Inflammatory macrophage (primary cell): ENCODE results near the gene EFHD2.
"Not testable (repeated sequence)": the region's sequence is repeated elsewhere in the genome, so short reads cannot be mapped to it uniquely, and the experiment has no call there.

ENCODE experiments used
- DNase-seq, 2 donors: peaks; one replicate each; pipeline ENCODE4 v3.0.0-alpha.2; 2020 to 2022

The EFHD2 gene

DNA sequence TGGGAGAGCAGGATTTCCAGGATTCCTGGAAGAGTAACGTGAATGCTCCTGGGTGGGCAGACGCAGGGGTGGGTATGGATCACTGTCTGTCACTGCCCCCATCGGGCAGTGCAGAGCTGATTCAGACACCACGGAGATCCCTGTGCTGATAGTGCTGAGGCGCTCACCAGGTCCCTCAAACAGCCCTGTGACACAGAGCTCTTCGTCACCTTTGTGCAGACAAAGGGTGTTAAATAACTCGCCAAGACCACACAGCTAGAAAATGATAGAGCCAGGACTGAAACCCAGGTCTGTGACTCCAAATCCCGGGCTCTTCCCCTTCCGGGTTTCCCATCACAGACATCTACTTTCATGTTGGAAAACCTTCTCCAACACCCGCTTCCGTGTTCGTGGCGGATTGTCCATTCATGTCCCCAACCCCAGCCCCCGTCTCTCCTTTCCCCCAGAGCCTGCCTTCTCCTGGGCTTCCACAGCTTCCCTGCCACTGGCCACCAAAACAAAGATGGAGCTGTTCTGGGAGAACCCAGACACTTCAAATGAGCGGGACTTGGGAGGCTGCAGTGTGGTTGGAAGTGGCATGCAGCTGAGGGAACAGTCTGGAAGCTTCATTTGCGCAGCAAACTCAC lies 2.6 kb downstream of the EFHD2 start:
- peak in 1 of 2 donors; percentile 27 for DNase-seq

DNA sequence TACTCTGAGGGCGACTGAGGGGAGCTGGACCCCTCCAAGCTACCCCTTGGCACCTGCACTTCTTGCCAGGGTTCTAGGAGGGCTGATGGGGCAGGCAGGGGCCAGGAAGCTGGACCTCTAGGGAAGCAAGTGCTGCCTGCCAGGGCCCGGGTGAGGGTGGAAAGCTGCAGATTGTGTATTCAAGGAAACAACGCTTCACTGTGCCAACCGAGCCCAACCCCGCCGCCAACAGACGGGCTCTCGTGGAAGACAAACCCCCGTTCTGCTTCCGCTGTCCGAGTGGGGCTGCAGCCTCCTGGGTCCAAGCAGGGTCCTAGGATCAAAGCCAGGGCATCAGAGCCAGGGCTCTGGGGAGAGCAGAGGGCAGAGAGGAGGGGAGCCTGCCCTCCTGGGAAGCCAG lies 3.2 kb downstream of the EFHD2 start:
- DNase-seq: no peak

DNA sequence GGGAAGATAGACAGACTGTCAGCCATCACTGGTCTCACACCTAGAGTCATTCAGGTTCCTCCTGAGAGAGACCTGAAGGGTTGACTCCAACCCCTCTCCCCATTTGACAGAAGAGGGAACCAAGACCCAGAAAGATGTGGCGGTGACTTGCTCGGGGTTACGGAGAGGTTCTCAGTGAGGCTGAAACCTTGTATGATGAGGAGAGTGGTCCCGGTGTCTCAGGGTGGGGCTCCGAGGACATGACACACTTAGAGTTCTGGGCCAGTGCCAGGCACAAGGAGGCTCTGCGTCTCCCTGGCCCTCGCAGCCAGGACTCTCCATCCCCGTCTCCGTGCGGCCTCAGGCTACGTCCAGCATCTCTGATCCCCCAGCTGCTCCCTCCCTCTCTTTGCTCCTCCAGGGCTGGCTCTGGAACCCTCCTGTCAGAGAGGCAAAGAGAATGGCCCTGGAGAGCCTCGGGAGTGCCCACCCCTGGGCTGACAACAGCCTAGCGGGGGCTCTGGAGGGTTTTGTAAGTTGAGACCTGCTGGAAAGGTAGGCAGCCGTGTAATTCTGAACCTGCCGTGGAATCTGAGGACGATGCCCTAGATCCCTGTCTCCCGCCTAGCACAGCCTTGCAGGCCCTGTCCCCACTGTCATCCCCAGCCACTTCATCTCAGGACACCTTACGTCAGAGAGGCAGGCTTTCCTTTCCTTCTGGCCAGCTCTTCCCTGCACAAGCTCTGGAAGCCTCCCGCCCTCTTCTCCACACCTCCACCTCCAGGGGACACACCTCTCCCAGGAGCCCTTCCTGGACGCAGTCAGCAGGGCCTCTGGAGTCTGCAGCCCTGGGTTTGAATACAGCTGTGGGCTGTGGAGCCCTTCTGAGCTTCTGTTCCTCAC lies 4.1 kb downstream of the EFHD2 start:
- no peak for DNase-seq

DNA sequence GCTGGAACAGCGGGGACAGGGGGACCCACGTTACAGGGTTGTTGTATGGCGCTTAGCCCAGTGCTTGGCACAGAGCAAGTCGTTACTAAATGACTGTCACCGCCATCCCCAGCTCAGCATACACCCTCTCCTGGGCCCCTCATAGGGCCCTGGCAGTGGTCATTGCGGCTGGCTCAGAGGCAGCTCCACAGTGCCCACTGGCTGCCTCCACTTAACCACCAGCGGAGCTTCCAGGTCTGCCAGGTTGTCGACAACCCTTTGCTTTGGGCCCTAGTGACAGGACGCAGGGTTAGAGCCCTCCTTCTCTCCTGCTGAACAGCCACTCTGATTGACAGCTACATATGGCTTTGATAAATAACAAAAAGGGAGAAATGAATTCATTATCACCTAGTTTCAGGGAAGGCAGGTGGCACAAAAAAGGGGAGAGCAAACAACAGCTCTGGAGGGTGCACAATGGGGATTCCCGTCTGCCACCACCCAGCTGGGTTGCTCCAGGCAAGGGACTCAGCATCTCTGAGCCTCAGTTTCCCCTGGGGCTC lies 4.8 kb downstream of the EFHD2 start:
- no peak for DNase-seq

DNA sequence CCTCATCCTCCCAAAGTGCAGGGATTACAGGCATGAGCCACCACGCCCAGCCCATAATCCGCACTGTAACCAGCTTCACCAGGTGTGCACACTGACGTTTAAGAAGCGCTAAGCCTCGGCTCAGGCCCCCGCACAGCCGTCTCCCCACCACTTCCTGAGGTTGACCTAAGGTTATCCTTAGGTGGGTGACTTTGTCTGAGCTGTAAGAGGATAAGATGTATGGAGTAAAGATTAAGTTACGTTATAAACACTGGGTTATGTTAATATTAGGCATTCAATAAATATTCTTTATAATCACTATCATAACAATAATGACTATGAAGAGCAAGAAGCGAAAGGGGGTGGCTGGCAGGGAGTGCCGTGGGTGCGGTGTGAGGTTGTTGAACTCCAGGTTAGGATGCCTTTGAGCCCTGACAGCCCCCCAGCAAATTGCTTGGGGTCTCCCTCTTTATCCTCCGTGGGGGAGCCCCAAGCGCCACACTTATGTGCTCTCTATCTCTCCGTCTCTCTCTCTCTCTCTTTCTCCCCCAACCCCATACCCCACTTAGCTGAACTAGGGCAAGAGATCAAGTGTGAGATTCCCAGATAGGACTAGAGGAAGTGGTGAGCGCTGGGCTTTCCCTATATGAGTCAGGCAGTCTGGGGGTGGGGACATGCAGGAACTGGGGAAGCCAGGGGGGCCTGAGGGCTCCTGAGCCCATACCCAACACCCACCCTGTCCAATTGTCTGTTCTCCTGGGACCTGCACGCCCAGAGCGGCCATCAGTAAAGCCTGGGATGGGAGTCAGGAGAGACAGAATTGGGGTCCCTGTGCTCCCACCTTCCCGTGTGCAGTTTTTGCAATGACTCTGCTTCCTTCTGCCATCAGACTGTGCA lies 7.6 kb downstream of the EFHD2 start:
- peak; percentile 75 to 89 for DNase-seq

DNA sequence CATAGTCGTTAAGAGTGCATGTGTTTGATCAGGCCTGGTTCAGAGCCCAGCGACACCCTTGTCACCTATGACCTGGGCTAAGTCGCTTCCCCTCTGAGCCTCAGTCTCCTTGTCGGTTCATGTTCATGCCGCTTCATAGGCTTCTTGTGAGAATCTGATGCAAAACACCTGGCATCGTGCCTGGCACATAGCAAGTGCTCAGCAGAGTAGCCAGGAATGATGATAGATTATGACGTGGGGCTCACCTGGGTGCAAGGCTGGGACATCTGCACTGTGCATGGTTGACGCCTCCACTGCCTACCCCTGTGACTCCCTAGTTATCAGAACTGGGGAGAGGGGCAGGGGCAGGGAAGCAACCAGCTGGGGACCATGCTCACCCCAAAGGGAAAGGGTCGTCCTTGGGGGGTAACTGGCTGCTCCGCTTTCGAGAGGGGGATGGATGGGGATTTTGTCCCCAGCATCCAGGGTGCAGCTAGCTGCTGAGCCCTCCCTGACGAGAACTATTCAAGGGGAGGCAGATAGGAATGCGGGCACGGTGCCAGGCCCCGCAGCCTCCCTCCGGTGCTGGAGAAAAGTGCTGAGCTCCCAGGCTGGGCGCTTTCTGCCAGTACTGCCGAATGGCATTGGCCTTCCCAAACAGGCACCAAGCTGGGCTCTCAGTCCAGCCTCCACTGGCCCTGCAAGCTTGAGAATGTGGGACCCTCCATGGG lies 9.3 kb downstream of the EFHD2 start:
- DNase-seq: no peak

DNA sequence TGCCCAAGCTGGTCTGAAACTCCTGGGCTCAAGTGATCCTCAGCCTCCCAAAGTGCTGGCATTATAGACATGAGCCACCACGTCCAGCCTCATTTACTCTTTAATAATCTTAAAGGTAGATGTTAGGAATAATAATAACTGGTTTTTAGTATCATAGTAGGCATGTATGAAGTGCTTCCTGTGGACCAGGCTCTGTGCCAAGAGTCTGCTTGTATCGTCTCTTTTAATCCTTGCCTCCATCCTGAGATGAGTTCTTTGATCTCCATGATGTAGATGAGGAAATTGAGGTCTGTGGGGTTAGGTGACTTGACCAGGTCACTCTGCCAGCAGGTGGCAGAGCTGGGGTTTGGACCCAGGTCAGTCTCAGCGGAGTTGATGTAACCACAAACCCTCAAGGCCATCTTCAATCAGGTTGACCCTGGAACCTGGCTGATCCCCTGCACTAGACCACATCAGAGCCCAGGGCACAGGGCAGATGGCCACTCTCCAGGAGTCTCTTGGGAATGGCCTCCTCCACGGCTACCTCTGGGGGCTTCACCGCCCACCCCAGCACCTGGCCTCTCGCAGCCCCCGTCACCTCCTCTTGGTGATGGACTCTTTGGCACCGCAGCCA lies 11.3 kb downstream of the EFHD2 start:
- DNase-seq: no peak

DNA sequence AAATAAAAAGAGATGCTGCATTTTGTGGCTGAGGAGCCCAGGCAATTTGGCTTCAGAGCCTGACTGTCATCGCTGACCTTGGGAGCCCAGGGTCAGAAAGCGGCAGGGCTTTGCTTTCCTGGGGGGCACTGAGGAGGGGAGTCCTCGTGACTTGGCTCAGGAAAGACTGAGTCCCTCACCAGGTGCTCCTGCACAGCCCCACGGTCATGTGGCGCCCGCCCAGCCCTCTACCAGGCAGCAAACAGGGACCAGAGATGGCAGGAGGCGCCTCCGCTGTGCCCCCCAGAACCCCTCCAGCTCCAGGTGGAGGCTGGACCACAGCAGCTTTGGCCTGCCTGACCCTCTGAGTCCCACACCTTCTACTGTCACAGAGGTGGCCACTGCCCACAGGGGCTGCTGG lies 13.2 kb downstream of the EFHD2 start:
- DNase-seq: no peak

DNA sequence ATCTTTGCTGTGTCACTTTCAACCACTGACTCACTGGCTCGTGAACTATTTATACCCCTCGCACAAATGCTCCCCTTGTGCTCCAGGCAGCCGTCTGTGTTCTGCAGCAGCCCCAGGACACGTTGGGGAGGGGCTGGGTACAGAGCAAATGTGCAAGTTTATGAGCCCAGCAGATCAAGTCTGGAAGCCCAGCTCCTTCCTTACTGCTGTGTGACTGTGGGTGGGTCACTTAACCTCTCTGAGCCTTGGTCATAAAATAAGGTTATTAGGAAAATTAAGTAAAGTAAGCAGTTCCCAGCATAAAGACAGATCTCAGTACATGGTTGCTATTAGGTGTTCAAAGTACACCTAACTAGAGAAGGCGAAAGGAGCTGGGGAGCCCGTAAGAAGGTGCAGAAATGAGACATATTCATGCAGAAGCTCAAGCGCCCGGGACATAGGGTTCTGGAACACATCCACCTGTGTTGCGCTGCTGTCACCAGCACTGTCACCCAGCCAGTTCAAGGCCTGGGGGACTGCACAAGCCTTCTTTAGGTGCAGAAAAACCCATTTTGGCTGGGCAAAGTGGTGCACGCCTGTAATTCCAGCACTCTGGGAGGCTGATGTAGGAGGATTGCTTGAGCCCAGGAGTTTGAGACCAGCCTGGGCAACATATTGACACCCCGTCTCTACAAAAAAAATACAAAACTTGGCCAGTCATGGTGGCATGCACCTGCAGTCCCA lies 13.8 kb downstream of the EFHD2 start:
- DNase-seq: no peak

DNA sequence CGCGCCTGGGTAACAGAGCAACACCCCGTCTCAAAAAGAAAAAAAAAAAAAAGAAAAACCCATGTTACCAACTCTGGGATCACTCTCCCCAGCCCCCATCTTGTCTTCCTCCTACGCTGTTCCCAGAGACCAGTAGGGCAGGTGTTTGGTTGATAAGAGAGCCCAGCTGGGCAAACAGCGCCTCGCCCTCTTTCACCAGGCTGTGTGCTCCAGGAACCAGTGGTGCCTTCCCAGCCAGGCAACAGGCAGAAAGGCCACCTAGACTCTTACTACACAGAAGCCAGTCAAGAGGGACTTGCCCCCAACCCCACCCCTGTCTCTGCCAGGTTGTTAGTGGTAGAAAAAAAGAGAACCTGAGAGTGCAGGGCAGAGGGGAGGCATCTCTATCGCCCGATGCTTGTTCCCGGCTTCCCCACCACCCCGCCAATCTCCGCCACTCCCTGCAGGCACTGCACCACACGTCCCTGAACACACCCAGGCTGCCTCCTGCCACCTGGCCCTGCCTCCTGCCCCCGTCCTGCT lies 14.5 kb downstream of the EFHD2 start:
- DNase-seq: no peak

DNA sequence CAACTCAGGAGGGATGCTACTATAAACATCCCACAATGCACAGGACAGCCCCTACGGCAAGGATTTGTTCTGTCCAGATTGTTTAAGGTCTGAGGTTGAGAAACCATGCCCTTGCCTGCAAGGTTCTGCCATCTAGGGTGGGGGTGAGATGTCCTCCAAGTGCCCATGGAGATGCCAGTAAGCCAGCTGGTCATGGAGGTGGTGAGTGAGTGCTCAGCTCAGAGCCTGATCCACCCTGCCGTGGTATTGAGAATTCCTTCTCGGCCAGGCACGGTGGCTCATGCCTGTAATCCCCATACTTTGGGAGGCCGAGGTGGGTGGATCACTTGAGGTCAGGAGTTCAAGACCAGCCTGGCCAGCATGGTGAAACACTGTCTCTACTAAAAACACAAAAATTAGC lies 15.3 kb downstream of the EFHD2 start:
- DNase-seq: no peak

DNA sequence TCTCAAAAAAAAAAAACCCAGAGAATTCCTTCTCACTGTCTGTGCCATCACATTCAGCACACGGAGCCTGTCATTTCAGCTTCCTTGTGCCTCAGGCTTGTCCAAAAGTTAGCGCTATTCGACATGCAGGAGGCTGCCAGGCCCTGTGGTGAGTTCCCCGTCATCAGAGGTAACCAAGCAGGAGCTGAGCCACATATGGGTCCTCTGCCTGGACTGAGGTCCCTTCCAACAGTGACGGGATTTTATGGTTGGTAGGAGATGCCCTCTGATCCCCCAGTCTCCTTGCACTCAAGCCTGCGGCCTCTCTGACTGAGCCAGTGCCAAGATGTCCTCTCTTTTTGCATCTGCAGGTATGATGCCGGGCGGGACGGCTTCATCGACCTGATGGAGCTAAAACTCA lies 15.8 kb downstream of the EFHD2 start:
- no peak for DNase-seq

DNA sequence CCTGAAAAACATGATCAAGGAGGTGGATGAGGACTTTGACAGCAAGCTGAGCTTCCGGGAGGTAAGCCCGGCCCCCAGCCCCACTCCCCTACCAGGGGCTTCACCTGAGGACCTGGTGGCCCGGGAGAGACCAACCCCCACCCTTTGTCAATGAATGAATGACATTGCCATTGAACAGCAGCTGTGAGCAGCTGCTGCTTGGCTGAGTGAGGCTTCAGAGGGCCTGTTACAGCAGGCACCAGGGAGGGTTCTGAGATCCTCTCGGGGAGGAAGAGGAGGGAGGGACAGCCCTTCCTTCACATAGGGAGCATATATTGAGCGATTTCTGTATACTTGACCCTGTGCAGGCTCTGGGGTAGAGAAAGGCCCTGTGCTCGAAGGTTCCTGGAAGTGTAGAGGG lies 16.3 kb downstream of the EFHD2 start:
- no peak for DNase-seq

DNA sequence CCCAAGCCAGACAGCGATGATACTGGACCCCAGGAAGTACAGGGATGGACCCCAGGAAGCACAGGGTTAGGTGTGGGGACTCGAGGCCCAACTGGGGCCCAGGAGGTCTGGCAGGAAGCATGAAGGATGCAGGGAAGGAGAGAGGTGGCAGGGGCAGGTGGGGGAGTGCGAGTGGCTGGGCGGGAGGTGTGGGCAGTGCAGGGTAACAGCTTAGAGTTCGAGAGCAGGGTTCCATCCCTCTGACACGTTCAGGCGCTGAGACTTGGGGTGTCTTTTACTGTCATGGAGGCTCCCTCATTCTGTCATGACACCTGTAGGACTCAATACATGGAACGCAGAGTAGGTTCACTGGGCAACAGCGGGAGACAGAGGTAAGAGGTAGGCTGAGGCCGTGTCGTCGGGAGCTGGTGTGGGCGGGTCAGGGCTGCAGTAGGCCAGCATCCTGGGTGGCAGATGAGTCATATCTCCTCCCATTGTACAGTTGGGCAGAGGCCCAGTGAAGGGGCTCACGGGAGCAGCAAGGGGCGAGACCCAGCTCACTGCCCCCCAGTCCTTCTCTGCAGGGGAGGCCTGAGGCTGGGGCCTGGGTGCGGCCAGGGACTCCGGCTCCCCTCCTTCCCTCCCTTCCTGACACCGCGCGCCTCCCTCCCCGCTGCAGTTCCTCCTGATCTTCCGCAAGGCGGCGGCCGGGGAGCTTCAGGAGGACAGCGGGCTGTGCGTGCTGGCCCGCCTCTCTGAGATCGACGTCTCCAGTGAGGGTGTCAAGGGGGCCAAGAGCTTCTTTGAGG lies 17.0 kb downstream of the EFHD2 start:
- DNase-seq: peak in 1 of 2 donors; percentile 23

DNA sequence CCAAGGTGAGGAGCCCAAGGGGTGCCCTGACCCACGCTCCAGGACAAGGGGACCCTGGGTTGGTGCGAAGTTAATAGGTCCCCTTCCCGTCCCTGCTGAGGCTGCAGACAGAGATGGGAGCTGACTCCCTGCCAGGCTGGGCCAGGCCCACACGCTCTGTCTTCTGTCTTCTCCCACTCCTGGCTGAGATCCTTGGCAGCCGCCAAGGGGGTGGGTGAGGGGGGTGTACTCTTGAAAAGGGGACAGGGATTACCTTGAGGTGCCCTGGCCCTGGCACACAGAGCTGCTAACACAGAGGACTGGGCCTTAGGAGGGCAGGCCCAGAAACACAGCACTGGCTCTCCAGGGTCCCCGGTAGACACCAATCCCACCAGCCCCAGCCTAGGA lies 17.6 kb downstream of the EFHD2 start:
- DNase-seq: no peak

DNA sequence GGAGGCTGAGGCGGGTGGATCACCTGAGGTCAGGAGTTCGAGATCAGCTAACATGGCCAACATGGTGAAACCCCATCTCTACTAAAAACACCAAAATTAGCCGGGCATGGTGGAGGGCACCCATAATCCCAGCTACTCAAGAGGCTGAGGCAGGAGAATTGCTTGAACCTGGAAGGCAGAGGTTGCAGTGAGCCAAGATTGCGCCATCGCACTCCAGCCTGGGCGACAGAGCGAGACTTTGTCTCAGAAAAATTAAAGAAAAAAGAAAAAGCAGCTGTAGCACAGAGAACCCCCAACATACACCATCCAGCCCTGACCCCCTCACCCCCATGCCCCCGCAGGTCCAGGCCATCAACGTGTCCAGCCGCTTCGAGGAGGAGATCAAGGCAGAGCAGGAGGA lies 18.6 kb downstream of the EFHD2 start:
- not testable (repeated sequence) for DNase-seq

DNA sequence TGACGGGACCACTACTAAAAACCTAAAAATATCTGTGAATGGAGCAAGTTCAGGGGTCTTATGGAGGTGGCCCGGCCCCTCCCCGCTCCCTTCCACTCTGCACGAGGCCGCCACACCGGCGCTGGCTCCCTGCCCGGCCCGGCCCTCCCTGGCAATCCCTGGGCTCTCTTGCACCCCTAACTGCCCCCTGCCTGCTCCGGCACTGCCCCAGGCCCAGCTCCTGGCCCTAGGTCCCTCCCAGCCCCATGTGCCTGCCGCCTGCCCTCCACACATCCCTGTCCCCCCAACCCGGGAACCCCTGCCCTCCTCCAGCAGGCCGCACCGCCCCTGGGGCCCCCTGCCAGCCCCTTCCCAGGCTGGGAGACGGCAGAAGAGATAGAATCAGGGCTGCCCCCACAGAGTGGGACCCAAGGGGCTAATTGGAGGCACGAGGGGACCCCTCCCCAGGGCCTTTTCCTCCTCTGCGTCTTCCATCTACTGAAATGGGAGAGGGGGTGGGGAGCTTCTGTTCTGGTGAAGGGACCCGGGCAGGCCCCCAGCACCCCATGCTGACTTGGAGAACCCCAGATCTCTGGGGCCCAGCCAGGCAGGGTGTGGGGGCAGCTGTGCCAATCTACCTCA lies 19.2 kb downstream of the EFHD2 start:
- DNase-seq: no peak

DNA sequence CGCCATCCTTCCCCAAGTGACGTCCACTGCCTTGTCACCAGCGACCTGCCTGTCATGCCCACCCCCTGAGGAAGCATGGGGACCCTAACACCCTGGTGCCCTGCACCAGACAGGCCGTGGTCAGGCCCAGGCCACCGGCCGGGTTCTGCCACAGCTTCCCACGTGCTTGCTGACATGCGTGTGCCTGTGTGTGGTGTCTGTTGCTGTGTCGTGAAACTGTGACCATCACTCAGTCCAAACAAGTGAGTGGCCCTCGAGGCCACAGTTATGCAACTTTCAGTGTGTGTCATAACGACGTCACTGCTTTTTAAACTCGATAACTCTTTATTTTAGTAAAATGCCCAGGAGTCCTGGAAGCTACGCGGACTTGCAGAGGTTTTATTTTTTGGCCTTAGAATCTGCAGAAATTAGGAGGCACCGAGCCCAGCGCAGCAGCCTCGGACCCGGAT lies 20.0 kb downstream of the EFHD2 start:
- DNase-seq: peak; percentile 67 to 80

DNA sequence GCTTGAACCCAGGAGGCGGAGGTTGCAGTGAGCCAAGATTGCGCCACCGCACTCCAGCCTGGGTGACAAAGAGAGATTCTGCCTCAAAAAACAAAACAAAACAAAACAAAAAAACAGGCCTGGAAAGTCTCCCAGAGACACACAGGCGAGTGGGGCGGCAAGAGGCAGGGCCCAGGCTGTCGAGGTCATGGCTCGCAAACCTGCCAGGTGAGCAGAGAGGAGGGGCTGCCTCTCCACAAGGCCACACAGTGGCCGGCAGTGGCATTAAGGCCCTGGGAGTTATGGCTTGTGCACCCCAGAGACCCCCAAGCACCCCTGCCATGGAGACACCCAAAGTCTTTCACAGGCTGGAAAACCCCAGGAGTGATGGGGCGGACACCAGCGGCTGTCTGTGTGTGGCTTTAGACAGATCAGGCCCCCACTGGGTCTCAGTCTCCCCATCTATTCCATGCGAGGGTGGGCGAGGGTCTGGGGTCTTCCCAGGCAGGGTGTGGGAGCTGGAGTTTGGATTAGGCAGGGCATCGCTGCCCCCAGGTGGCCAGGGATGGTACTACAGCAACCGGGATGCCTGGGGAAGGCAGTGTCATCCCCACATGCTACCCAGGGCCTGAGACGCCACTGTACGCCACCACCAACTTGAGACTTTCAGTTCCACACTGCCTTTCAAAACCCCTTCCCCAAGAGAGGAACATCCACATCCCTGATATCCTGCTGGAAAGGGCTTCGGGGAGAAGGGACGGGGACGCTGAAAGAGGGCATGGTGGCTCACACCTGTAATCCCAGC lies 21.3 kb downstream of the EFHD2 start:
- peak; percentile 66 to 71 for DNase-seq
